DOHH2 (cell line): ENCODE results near the gene HIVEP2.
A peak's percentile ranks its signal among the peaks of the same experiment; 100 is the strongest.

Experiments used
- H3F3A ChIP-seq: fragments of 200-600 bp; sonication (generic), shearing (Covaris generic); 2 replicates; pipeline ENCODE4 v1.6.0; 2016; ENCODE audit warnings: antibody characterized with exemption, mild to moderate bottlenecking; ENCODE audit not compliant: control insufficient read depth, insufficient read depth
- H3K27ac ChIP-seq: fragments of 200-600 bp; sonication (generic); 2 replicates; pipeline ENCODE4 v1.5.1; 2014; ENCODE audit warnings: low read depth, mild to moderate bottlenecking, low read length, moderate library complexity
- H3K27me3 ChIP-seq: fragments of 200-600 bp; sonication (generic); 2 replicates; pipeline ENCODE4 v1.6.1; 2014; ENCODE audit warnings: mild to moderate bottlenecking, low read length, mixed read lengths; ENCODE audit not compliant: control insufficient read depth
- H3K36me3 ChIP-seq: fragments of 200-600 bp; sonication (generic); 2 replicates; pipeline ENCODE4 v1.6.1; 2014; ENCODE audit warnings: mild to moderate bottlenecking, low read length, moderate library complexity, mixed read lengths; ENCODE audit not compliant: control insufficient read depth
- H3K4me1 ChIP-seq: fragments of 200-600 bp; sonication (generic); 2 replicates; pipeline ENCODE4 v1.6.1; 2014; ENCODE audit warnings: mild to moderate bottlenecking, low read length, mixed read lengths; ENCODE audit not compliant: control insufficient read depth
- H3K4me2 ChIP-seq: fragments of 200-600 bp; sonication (generic); 2 replicates; pipeline ENCODE4 v1.6.0; 2014; ENCODE audit warnings: mild to moderate bottlenecking, low read length, moderate library complexity
- H3K4me3 ChIP-seq: fragments of 200-600 bp; sonication (generic); 2 replicates; pipeline ENCODE4 v1.5.1; 2014; ENCODE audit warnings: mild to moderate bottlenecking, low read length, mixed read lengths
- H3K79me2 ChIP-seq: fragments of 200-600 bp; sonication (generic); 2 replicates; pipeline ENCODE4 v1.6.1; 2014; ENCODE audit warnings: mild to moderate bottlenecking, low read length, mixed read lengths; ENCODE audit not compliant: control insufficient read depth
- H3K9me2 ChIP-seq: fragments of 200-600 bp; sonication (generic); replicated peaks from 2 replicates; pipeline ENCODE4 v1.6.1; 2014; ENCODE audit warnings: mild to moderate bottlenecking, low read length, mixed read lengths; ENCODE audit not compliant: control insufficient read depth
- H3K9me3 ChIP-seq: fragments of 200-600 bp; sonication (generic); 2 replicates; pipeline ENCODE4 v1.6.1; 2014; ENCODE audit warnings: antibody characterized with exemption, low read length, mixed read lengths; ENCODE audit not compliant: control insufficient read depth, insufficient read depth
- H4K20me1 ChIP-seq: fragments of 200-600 bp; sonication (generic); 2 replicates; pipeline ENCODE4 v1.6.0; 2014; ENCODE audit warnings: low read depth, mild to moderate bottlenecking, antibody characterized with exemption, low read length, moderate library complexity; ENCODE audit not compliant: control insufficient read depth, insufficient read depth
- CTCF ChIP-seq: fragments of 200-600 bp; sonication (generic); IDR thresholded peaks from one replicate; pipeline ENCODE4 v1.5.1; 2014; ENCODE audit warnings: antibody characterized with exemption, mild to moderate bottlenecking, low read depth, low read length; ENCODE audit not compliant: poor library complexity, severe bottlenecking
- EZH2phosphoT487 ChIP-seq: fragments of 200-600 bp; sonication (generic); IDR thresholded peaks from 2 replicates; pipeline ENCODE4 v1.6.1; 2017; ENCODE audit warnings: borderline replicate concordance, mild to moderate bottlenecking, antibody characterized with exemption, low read length, moderate library complexity, mixed read lengths

Gene HIVEP2

DNA sequence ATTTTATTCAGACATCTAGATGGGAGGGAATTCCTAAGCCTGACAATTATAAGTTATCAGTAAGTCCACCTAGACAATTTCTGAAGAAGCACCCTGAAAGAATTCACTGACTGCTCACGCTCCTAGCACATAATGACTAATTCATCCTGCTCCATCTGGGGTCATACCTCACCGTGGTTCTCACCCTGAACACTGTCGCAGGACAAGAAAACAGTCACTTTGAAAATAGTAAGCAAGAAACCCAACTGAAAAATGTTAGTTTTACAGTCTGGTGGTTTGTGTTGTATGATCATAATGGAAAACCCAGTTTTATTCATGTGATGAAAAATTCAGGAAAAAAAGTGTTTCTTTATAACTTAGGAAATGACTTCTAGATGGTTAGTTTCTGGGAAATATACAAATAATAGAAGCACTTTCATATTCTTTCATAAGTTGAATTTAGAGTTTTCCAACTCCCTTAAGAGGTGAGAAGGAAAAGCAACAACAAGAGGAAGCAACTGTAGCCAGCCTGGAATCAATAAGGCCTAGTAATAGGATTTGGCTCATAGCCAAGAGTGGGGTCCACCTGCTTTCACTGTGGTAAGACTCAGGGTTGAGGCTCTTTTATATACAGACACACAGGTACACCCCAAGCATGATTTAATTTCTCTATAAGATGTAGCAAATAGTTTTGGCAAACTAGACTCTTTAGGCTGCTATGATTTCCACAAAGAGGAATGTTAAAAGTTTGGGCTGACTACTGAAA is 94.1 kb downstream of the HIVEP2 start:
- Histone ChIP-seq H3K4me3 (no peak overlapping the region), H3F3A (no peaks in the 10 kb centered on the region; the same call in 1 of the 2 replicates), H3K27me3 (no peaks in the 10 kb centered on the region), H3K4me1 (peaks cover 98% of the 10 kb centered on the region), H3K4me2 (peak overlapping the region; percentile 23), H3K27ac (no peak overlapping the region), H3K9me2 (no peaks in the 10 kb centered on the region), H3K36me3 (0 out of 2 replicates have a peak, but pooled peaks cover 3% of the 10 kb centered on the region), H3K9me3 (no peaks in the 10 kb centered on the region), H3K79me2 (peaks cover 60% of the 10 kb centered on the region), H4K20me1 (no peaks in the 10 kb centered on the region)
- TF ChIP-seq CTCF: no peak
- no peak for TF ChIP-seq EZH2phosphoT487

DNA sequence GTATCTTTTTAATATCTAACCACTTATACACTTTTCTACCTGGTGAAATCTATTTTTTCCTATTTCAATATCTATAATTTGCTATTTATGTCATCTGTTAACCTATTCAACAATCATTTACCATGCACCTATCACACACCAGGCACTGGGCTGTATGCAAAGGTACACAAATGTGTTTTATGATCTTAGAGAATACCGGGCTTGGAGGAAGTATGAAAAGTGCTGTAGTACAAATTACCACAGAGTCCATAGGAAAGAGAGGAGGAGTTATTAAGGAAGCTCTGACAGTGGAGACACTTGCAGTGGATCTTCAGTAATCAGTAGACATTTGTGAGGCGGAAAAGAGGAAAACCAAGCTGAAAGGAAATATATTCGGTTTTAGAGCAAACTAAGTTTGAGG is 96.0 kb downstream of the HIVEP2 start:
- H3K79me2 ChIP-seq: peaks cover 63% of the 10 kb centered on the region
- H3K36me3 ChIP-seq: no peaks in the 10 kb centered on the region
- no peaks in the 10 kb centered on the region; the same call in none of the 2 replicates for H3F3A ChIP-seq
- no peaks in the 10 kb centered on the region for H4K20me1 ChIP-seq
- H3K9me3 ChIP-seq: no peaks in the 10 kb centered on the region
- H3K27ac ChIP-seq: peak overlapping the region; percentile 20; the same call in 1 of the 2 replicates
- 0 out of 2 replicates have a peak overlapping the region, but pooled peaks have one; percentile 1 for H3K4me3 ChIP-seq
- no peaks in the 10 kb centered on the region for H3K9me2 ChIP-seq
- no peak for TF ChIP-seq EZH2phosphoT487
- TF ChIP-seq CTCF: no peak
- H3K27me3 ChIP-seq: no peaks in the 10 kb centered on the region
- peaks cover 98% of the 10 kb centered on the region for H3K4me1 ChIP-seq
- peak overlapping the region; percentile 96 for H3K4me2 ChIP-seq

DNA sequence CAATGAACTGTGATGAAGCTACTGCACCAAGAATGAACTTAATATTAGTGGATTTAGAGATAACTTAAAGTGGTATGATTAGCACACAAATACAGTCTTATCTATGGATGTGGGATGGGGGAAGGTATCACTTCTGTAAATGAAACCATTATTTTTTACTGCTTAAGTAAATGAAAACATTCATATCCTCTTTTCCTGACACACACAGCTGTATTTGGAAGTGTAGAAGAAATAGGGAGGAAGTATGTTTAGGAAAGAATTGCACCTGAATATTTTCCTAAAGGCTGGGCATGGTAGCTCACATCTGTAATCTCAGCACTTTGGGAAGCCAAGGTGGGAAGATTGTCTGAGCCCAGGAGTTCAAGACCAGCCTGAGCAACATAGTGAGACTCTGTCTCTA is 96.8 kb downstream of the HIVEP2 start:
- peak overlapping the region; percentile 20 for H3K27ac ChIP-seq
- TF ChIP-seq EZH2phosphoT487: no peak
- TF ChIP-seq CTCF: no peak
- no peaks in the 10 kb centered on the region for H3K36me3 ChIP-seq
- no peaks in the 10 kb centered on the region for H3K9me2 ChIP-seq
- H3K4me1 ChIP-seq: peaks cover 98% of the 10 kb centered on the region
- H4K20me1 ChIP-seq: no peaks in the 10 kb centered on the region
- H3K79me2 ChIP-seq: peaks cover 66% of the 10 kb centered on the region
- H3K4me2 ChIP-seq: peak overlapping the region; percentile 96
- H3K9me3 ChIP-seq: no peaks in the 10 kb centered on the region
- H3K27me3 ChIP-seq: no peaks in the 10 kb centered on the region
- H3K4me3 ChIP-seq: peak overlapping the region; percentile 1; the same call in 1 of the 2 replicates
- no peaks in the 10 kb centered on the region; the same call in none of the 2 replicates for H3F3A ChIP-seq
